ENCODE data around the gene FARSA. TPM values are rescaled to one million over a fixed set of nuclear protein-coding genes. Genes with fewer than 3 reads are reported as not detected.

Gene FARSA
- polyA plus RNA-seq, 1 donor (not counting 4 experiments of a cell fraction or from before 2014, with no cell fraction given) = 30.9 TPM

DNA sequence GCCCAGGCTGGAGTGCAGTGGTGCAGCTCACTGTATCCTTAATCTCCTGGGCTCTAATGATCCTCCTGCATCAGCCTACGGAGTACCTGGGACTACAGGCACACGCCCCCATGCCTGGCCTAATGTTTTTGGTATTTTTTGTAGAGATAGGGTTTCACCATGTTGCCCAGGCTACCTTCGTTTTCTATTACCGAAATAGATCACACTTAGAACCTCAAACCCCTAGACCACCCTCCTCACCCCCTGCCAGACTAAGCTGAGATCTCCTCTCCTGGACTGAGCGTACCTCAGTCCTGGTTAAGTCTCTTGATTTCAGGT lies 46.9 kb downstream of the FARSA start:
- Histone ChIP-seq H3K9me1 (ENCODE audit: control insufficient read depth, extremely low read depth, insufficient read depth, low read length) (no peaks in the 10 kb centered on the region), H3K79me2 (ENCODE audit: control insufficient read depth, insufficient read depth, low read length) (peaks cover 6% of the 10 kb centered on the region), H3K9ac (ENCODE audit: control insufficient read depth, extremely low read depth, insufficient read depth, low read length) (no peak overlapping the region), H3K36me3 (ENCODE audit: control insufficient read depth in 2 of 2, extremely low read depth in 1 of 2, insufficient read depth in 2 of 2, low read length in 2 of 2) (no peaks in the 10 kb centered on the region), H3K27me3 (ENCODE audit: control insufficient read depth, extremely low read depth, insufficient read depth, low read length) (no peaks in the 10 kb centered on the region), H3K27ac (ENCODE audit: control insufficient read depth, insufficient read depth, low read length) (no peak overlapping the region), H3K9me3 (ENCODE audit: control insufficient read depth, low read depth, low read length) (peaks cover 10% of the 10 kb centered on the region), H2AFZ (ENCODE audit: control insufficient read depth, low read length) (no peak overlapping the region), H3K4me2 (ENCODE audit: control insufficient read depth, extremely low read depth, insufficient read depth, low read depth, low read length) (no peak overlapping the region), H3K4me3 (ENCODE audit: control insufficient read depth in 2 of 3, extremely low read depth in 1 of 3, insufficient read depth in 2 of 3, low read depth in 1 of 3, low read length in 3 of 3) (no peak overlapping the region), H3K4me1 (ENCODE audit: control insufficient read depth, extremely low read depth, insufficient read depth, low read length) (peaks cover 4% of the 10 kb centered on the region), H4K20me1 (ENCODE audit: control insufficient read depth, extremely low read depth, insufficient read depth, low read length) (no peaks in the 10 kb centered on the region)
- FAIRE-seq (no peak), DNase-seq (ENCODE audit: low read depth, low spot score) (no peak)
- dilution Hi-C loops (cut with MboI; ENCODE audit: extremely low pct_ligation_motif_present, low sequenced_read_pairs) = no loop called here
- TF ChIP-seq, protein P1, sequence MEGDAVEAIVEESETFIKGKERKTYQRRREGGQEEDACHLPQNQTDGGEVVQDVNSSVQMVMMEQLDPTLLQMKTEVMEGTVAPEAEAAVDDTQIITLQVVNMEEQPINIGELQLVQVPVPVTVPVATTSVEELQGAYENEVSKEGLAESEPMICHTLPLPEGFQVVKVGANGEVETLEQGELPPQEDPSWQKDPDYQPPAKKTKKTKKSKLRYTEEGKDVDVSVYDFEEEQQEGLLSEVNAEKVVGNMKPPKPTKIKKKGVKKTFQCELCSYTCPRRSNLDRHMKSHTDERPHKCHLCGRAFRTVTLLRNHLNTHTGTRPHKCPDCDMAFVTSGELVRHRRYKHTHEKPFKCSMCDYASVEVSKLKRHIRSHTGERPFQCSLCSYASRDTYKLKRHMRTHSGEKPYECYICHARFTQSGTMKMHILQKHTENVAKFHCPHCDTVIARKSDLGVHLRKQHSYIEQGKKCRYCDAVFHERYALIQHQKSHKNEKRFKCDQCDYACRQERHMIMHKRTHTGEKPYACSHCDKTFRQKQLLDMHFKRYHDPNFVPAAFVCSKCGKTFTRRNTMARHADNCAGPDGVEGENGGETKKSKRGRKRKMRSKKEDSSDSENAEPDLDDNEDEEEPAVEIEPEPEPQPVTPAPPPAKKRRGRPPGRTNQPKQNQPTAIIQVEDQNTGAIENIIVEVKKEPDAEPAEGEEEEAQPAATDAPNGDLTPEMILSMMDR (optimal IDR thresholded peaks at IDR 0.05 in 1 of 3, IDR thresholded peaks at IDR 0.05 in 1 of 3, conservative IDR thresholded peaks at IDR 0.05 in 1 of 3; ENCODE audit: extremely low read depth in 1 of 3, insufficient read depth in 2 of 3, low read length in 3 of 3) = no peak
- TF ChIP-seq EZH2 (IDR thresholded peaks at IDR 0.05; ENCODE audit: low read length) = no peak

- no peak overlapping the region for H3K27ac ChIP-seq (ENCODE audit: control insufficient read depth, insufficient read depth, low read length)
Measured at GRCh38 chr19:12885749-12886650, 47.5 kb downstream of the FARSA start.

More at GRCh38 chr19:12885749-12886650, 47.5 kb downstream of the FARSA start:
- Histone ChIP-seq H3K4me3 (ENCODE audit: control insufficient read depth in 2 of 3, extremely low read depth in 1 of 3, insufficient read depth in 2 of 3, low read depth in 1 of 3, low read length in 3 of 3) (peak overlapping the region; percentile 39 to 56 (median 55)), H3K27me3 (ENCODE audit: control insufficient read depth, extremely low read depth, insufficient read depth, low read length) (no peaks in the 10 kb centered on the region), H3K4me2 (ENCODE audit: control insufficient read depth, extremely low read depth, insufficient read depth, low read depth, low read length) (peak overlapping the region; percentile 64), H3K79me2 (ENCODE audit: control insufficient read depth, insufficient read depth, low read length) (no peaks in the 10 kb centered on the region), H3K9ac (ENCODE audit: control insufficient read depth, extremely low read depth, insufficient read depth, low read length) (peak overlapping the region; percentile 33), H4K20me1 (ENCODE audit: control insufficient read depth, extremely low read depth, insufficient read depth, low read length) (no peaks in the 10 kb centered on the region), H3K36me3 (ENCODE audit: control insufficient read depth in 2 of 2, extremely low read depth in 1 of 2, insufficient read depth in 2 of 2, low read length in 2 of 2) (no peaks in the 10 kb centered on the region), H3K4me1 (ENCODE audit: control insufficient read depth, extremely low read depth, insufficient read depth, low read length) (peaks cover 3% of the 10 kb centered on the region), H2AFZ (ENCODE audit: control insufficient read depth, low read length) (peak overlapping the region; percentile 3), H3K9me1 (ENCODE audit: control insufficient read depth, extremely low read depth, insufficient read depth, low read length) (no peaks in the 10 kb centered on the region), H3K9me3 (ENCODE audit: control insufficient read depth, low read depth, low read length) (peaks cover 10% of the 10 kb centered on the region)
- dilution Hi-C loops (cut with MboI; ENCODE audit: extremely low pct_ligation_motif_present, low sequenced_read_pairs) = no loop called here
- FAIRE-seq (no peak), DNase-seq (ENCODE audit: low read depth, low spot score) (no peak)
- TF ChIP-seq EZH2 (IDR thresholded peaks at IDR 0.05; ENCODE audit: low read length) = no peak
